ENCODE results near the gene RNF167. TPM values are rescaled to one million over a fixed set of nuclear protein-coding genes. Genes with fewer than 3 reads are reported as not detected.
"Not testable (repeated sequence)": the region's sequence is repeated elsewhere in the genome, so short reads cannot be mapped to it uniquely, and the experiment has no call there.

Gene RNF167
- total and polyA plus RNA-seq, 2 of the 4 experiments (the other 2 are of a cell fraction) = 13.1 to 79.5 TPM

GRCh38 chr17:4914551-4914950 lies 25.5 kb upstream of the RNF167 start:
- WGBS, 2 experiments (ENCODE audit: extremely low coverage in 2 of 2, insufficient read length in 1 of 2) = 82% methylated on average over 2 of the region's 4 CpGs; no CpG with 5 or more reads in 1 of the 2 experiments
- in situ Hi-C loops (cut with MboI; ENCODE audit: low sequenced_read_pairs) = loop anchor here (10.0 kb wide), 1 partner anchor 140 kb away; no protein-coding TSS in a partner anchor
- POLR2A ChIA-PET (ENCODE audit: unreplicated experiment) = interaction anchor here (0.6 kb wide), 1 partner anchor 20 kb away, joined by 14 read pairs; no protein-coding TSS in a partner anchor

More at GRCh38 chr17:4914551-4914950, 25.5 kb upstream of the RNF167 start:
- H2AFZ ChIP-seq (replicated peaks; ENCODE audit: low read length, poor library complexity); H2BK5ac ChIP-seq (ENCODE audit: low read depth, low read length, poor library complexity, severe bottlenecking); ATAC-seq (ENCODE audit: low read depth); H2AK9ac ChIP-seq (replicated peaks; ENCODE audit: low read depth, low read length, poor library complexity); H2AK5ac ChIP-seq (ENCODE audit: low read depth, low read length); H3K14ac ChIP-seq (replicated peaks; ENCODE audit: low read depth, low read length); DNase-seq; H2BK15ac ChIP-seq (ENCODE audit: low read depth, low read length); H3K23ac ChIP-seq (ENCODE audit: low read depth, low read length); dilution Hi-C loops (cut with HindIII; ENCODE audit: low sequenced_read_pairs, unreplicated experiment); H3K4me2 ChIP-seq (ENCODE audit: low read depth, low read length); H3K9me1 ChIP-seq (ENCODE audit: insufficient read depth, low read length); H4K20me1 ChIP-seq (ENCODE audit: insufficient read depth, low read length); H3K27me3 ChIP-seq (ENCODE audit: control insufficient read depth, insufficient read depth, low read length); H3K36me3 ChIP-seq (ENCODE audit: control insufficient read depth, insufficient read depth, low read length); intact Hi-C loops (cut with micrococcal nuclease); H3K4me1 ChIP-seq (ENCODE audit: control insufficient read depth, insufficient read depth, low read length); H3K56ac ChIP-seq (ENCODE audit: extremely low read depth, insufficient read depth, low read length); H2BK120ac ChIP-seq (ENCODE audit: low read depth, low read length); H3K18ac ChIP-seq (ENCODE audit: low read depth, low read length); H4K91ac ChIP-seq (ENCODE audit: insufficient read depth, low read depth, low read length); H3K27ac ChIP-seq (ENCODE audit: insufficient read depth, low read length); H3K4me3 ChIP-seq (ENCODE audit: insufficient read depth, low read depth, low read length); H3K4ac ChIP-seq (ENCODE audit: low read depth, low read length); CTCF ChIA-PET; H3K79me1 ChIP-seq (ENCODE audit: low read depth in 1 of 2, low read length in 2 of 2); BruUV-seq (replicated peaks); H4K8ac ChIP-seq (ENCODE audit: low read depth in 2 of 2, low read length in 2 of 2); H2BK20ac ChIP-seq (ENCODE audit: low read depth, low read length); H4K5ac ChIP-seq (ENCODE audit: low read depth, low read length); H3K9ac ChIP-seq (ENCODE audit: low read depth, low read length); H3K9me3 ChIP-seq (ENCODE audit: control insufficient read depth, insufficient read depth, low read length): not testable (repeated sequence)
